Uterus (tissue), 2 donors: ENCODE data around the gene CYP51A1.
"Not testable (repeated sequence)": the region's sequence is repeated elsewhere in the genome, so short reads cannot be mapped to it uniquely, and the experiment has no call there.

Experiments
- CTCF ChIP-seq, 4 experiments: fragments of 200-600 bp in 2 of 4; fragments of 450-650 bp in 2 of 4; sonication (generic) in 2 of 4; IDR thresholded peaks; one replicate each; pipeline ENCODE4 v1.5.1; 2016 to 2019; ENCODE audit warnings: antibody characterized with exemption in 4 of 4, mild to moderate bottlenecking in 2 of 4, moderate library complexity in 1 of 4
- POLR2A ChIP-seq, 2 donors: fragments of 450-650 bp; IDR thresholded peaks; one replicate each; pipeline ENCODE4 v1.6.1; 2016; ENCODE audit warnings: antibody characterized with exemption in 2 of 2, mild to moderate bottlenecking in 1 of 2, moderate library complexity in 1 of 2

DNA sequence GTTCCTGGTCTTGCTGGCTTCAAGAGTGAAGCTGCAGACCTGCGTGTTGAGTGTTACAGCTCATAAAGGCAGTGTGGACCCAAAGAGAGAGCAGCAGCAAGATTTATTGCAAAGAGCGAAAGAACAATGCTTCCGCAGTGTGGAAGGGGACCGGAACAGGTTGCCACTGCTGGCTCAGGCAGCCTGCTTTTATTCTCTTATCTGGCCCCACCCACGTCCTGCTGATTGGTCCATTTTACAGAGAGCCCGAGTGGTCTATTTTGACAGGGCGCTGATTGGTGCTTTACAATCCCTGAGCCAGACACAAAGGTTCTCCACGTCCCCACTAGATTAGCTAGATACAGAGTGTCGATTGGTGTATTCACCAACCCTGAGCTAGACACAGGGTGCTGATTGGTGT lies 8.5 kb upstream of the CYP51A1 start:
- TF ChIP-seq POLR2A, CTCF (IDR thresholded peaks at IDR 0.05): not testable (repeated sequence)
